SK-N-SH (cell line): ENCODE data around the gene UCHL1. TPM values are rescaled to one million over a fixed set of nuclear protein-coding genes. Genes with fewer than 3 reads are reported as not detected.

Source experiments
- CTCF ChIA-PET: fragments of 300-600, 350-600 bp; formaldehyde crosslinking; extraction: SDS; loops from one replicate; lab custom pipeline; 2021; lab: Yijun Ruan, JAX
- POLR2A ChIA-PET: fragments of 350-600 bp; sonication (Branson Sonifier 250); formaldehyde crosslinking; extraction: SDS; loops from one replicate; lab custom pipeline; 2020; ENCODE audit warnings: antibody characterized with exemption, inconsistent platforms; lab: Yijun Ruan, JAX
- DNase-seq: peaks from one replicate; pipeline ENCODE4 v3.0.0; 2012
- H2AFZ ChIP-seq: fragments of 200-600 bp; sonication (generic); 2 replicates; pipeline ENCODE4 v1.8.1; 2016; ENCODE audit warnings: antibody characterized with exemption, mild to moderate bottlenecking, low read depth
- H3F3A ChIP-seq: fragments of 200-600 bp; sonication (generic); replicated peaks from 2 replicates; pipeline ENCODE3; 2016; ENCODE audit warnings: antibody characterized with exemption, mild to moderate bottlenecking; ENCODE audit not compliant: insufficient read depth
- H3K27ac ChIP-seq, 2 experiments: fragments of 200-500 bp in 1 of 2; fragments of 200-600 bp in 1 of 2; sonication (Bioruptor generic) in 1 of 2; sonication (generic), shearing (Covaris generic) in 1 of 2; 2 replicates each; pipeline versions ENCODE4 v1.5.1 to v1.6.1; 2014 to 2016; ENCODE audit warnings: low read depth in 2 of 2, inconsistent platforms in 1 of 2, low read length in 1 of 2, mild to moderate bottlenecking in 1 of 2, mixed read lengths in 1 of 2
- H3K27me3 ChIP-seq: fragments of 200-600 bp; sonication (generic), shearing (Covaris generic); 2 replicates; pipeline ENCODE4 v1.6.1; 2016; ENCODE audit warnings: mixed run types; ENCODE audit not compliant: insufficient read depth
- H3K36me3 ChIP-seq, 2 experiments: fragments of 200-500 bp in 1 of 2; fragments of 200-600 bp in 1 of 2; sonication (Bioruptor generic) in 1 of 2; sonication (generic) in 1 of 2; replicated peaks in 1 of 2; 2 replicates each; pipeline versions ENCODE3 to v1.5.1; 2014 to 2016; ENCODE audit warnings: low read length in 1 of 2, mild to moderate bottlenecking in 1 of 2; ENCODE audit not compliant: insufficient read depth in 2 of 2, control insufficient read depth in 1 of 2
- H3K4me1 ChIP-seq, 2 experiments: fragments of 200-500 bp in 1 of 2; fragments of 200-600 bp in 1 of 2; sonication (Bioruptor generic) in 1 of 2; sonication (generic), shearing (Covaris generic) in 1 of 2; 2 replicates each; pipeline versions ENCODE4 v1.5.1 to v1.6.1; 2014 to 2016; ENCODE audit warnings: low read depth in 1 of 2, low read length in 1 of 2, mixed run types in 1 of 2; ENCODE audit not compliant: insufficient read depth in 2 of 2, control insufficient read depth in 1 of 2
- H3K4me2 ChIP-seq: fragments of 200-600 bp; sonication (generic), shearing (Covaris generic); 2 replicates; pipeline ENCODE4 v1.6.1; 2017; ENCODE audit warnings: mixed run types
- H3K4me3 ChIP-seq, 2 experiments: fragments of 200-500 bp in 1 of 2; fragments of 200-600 bp in 1 of 2; sonication (Bioruptor generic) in 1 of 2; sonication (generic), shearing (Covaris generic) in 1 of 2; 2 replicates each; pipeline versions ENCODE4 v1.5.1 to v1.8.1; 2014 to 2016; ENCODE audit warnings: low read depth in 2 of 2, inconsistent platforms in 1 of 2, low read length in 1 of 2, mild to moderate bottlenecking in 1 of 2, mixed read lengths in 1 of 2, moderate library complexity in 1 of 2
- H3K79me2 ChIP-seq: fragments of 200-600 bp; sonication (generic); 2 replicates; pipeline ENCODE4 v1.8.1; 2017; ENCODE audit warnings: mild to moderate bottlenecking; ENCODE audit not compliant: insufficient read depth
- H3K9ac ChIP-seq: fragments of 200-600 bp; sonication (generic); 2 replicates; pipeline ENCODE4 v1.6.1; 2017; ENCODE audit warnings: mixed run types
- H3K9me2 ChIP-seq: fragments of 200-600 bp; sonication (generic); 2 replicates; pipeline ENCODE4 v1.6.1; 2017; ENCODE audit warnings: mixed run types
- H3K9me3 ChIP-seq: fragments of 200-600 bp; sonication (generic); 2 replicates; pipeline ENCODE4 v1.6.1; 2017; ENCODE audit warnings: mixed run types, mild to moderate bottlenecking, moderate library complexity
- H4K20me1 ChIP-seq: fragments of 200-600 bp; sonication (generic); 2 replicates; pipeline ENCODE4 v1.6.1; 2017; ENCODE audit warnings: mild to moderate bottlenecking, mixed run types; ENCODE audit not compliant: insufficient read depth
- CHD2 ChIP-seq: fragments of 150-350 bp; IDR thresholded peaks from 2 replicates; pipeline ENCODE4 v1.6.1; 2018; ENCODE audit warnings: low read length; ENCODE audit not compliant: partially characterized antibody
- CTCF ChIP-seq: fragments of 200-600 bp; sonication (generic); IDR thresholded peaks from 2 replicates; pipeline ENCODE4 v1.6.1; 2017; ENCODE audit warnings: antibody characterized with exemption, mild to moderate bottlenecking, moderate library complexity
- GABPA ChIP-seq: IDR thresholded peaks from 2 replicates; pipeline ENCODE4 v1.4.0; 2012; ENCODE audit warnings: low read depth, mild to moderate bottlenecking
- GATA2 ChIP-seq: sonication (generic); formaldehyde crosslinking; IDR thresholded peaks from 2 replicates; pipeline ENCODE4 v1.5.0; 2020; ENCODE audit warnings: mild to moderate bottlenecking, missing genetic modification reagents
- MXI1 ChIP-seq: IDR thresholded peaks from 2 replicates; pipeline ENCODE4 v1.6.1; 2012; ENCODE audit warnings: mild to moderate bottlenecking, low read depth, low read length, improper control_type of control experiment
- NRF1 ChIP-seq: IDR thresholded peaks from 2 replicates; pipeline ENCODE4 v1.6.1; 2012; ENCODE audit warnings: low read depth, mild to moderate bottlenecking, low read length
- POLR2AphosphoS5 ChIP-seq: IDR thresholded peaks from 2 replicates; pipeline ENCODE4 v1.6.1; 2012; ENCODE audit warnings: low read depth, low read length
- RAD21 ChIP-seq: IDR thresholded peaks from 2 replicates; pipeline ENCODE4 v1.6.1; 2012; ENCODE audit warnings: mild to moderate bottlenecking, low read length
- RCOR1 ChIP-seq: fragments of 150-350 bp; IDR thresholded peaks from 2 replicates; pipeline ENCODE4 v1.6.1; 2017; ENCODE audit warnings: antibody characterized with exemption, low read length
- SIN3A ChIP-seq: IDR thresholded peaks from 2 replicates; pipeline ENCODE4 v1.6.1; 2012; ENCODE audit warnings: low read depth, mild to moderate bottlenecking, low read length, moderate library complexity, borderline replicate concordance
- SMC3 ChIP-seq: IDR thresholded peaks from 2 replicates; pipeline ENCODE4 v1.6.1; 2012; ENCODE audit warnings: low read depth, low read length, improper control_type of control experiment
- TCF12 ChIP-seq: IDR thresholded peaks from 2 replicates; pipeline ENCODE4 v1.4.0; 2012
- YY1 ChIP-seq: IDR thresholded peaks from 2 replicates; pipeline ENCODE4 v1.4.0; 2012; ENCODE audit warnings: low read depth, mild to moderate bottlenecking
- ZBTB33 ChIP-seq: IDR thresholded peaks from 2 replicates; pipeline ENCODE4 v1.4.0; 2012; ENCODE audit warnings: low read depth, borderline replicate concordance
- WGBS: methylation state at CpG from one replicate; pipeline ENCODE4 v1.1.6; 2017; ENCODE audit warnings: low lambda C conversion rate; 5-methylcytosine and 5-hydroxymethylcytosine counted together
- polyA plus RNA-seq, 3 experiments: library from polyadenylated mRNA; depleted of rRNA; stranded (reverse); fragments of >200 nt; gene quantifications; 2 replicates each; pipeline ENCODE4 v1.2.3, GENCODE V29; 2012
- TF ChIP-seq, protein P1 (sequence below): IDR thresholded peaks from 2 replicates; pipeline ENCODE4 v1.4.0; 2012; ENCODE audit warnings: low read depth, borderline replicate concordance
- TF ChIP-seq, protein P2 (sequence below): fragments of 150-350 bp; IDR thresholded peaks from 2 replicates; pipeline ENCODE4 v1.6.1; 2016; ENCODE audit warnings: mild to moderate bottlenecking, low read depth, low read length

Gene UCHL1
- polyA plus RNA-seq, 1 of the 3 experiments (the other 2 are of a cell fraction): 1,518 TPM

- no peaks in the 10 kb centered on the region for H3K9me3 ChIP-seq
- H4K20me1 ChIP-seq: no peaks in the 10 kb centered on the region
- H3K9ac ChIP-seq: no peak overlapping the region
- no peaks in the 10 kb centered on the region for H3K27me3 ChIP-seq
- no peaks in the 10 kb centered on the region for H3K79me2 ChIP-seq
- POLR2A ChIA-PET: interaction anchor here (0.6 to 2.0 kb wide), 2 partner anchors 80 to 381 kb away, joined by 3 to 4 read pairs; no protein-coding TSS in a partner anchor
- H3K36me3 ChIP-seq: no peaks in the 10 kb centered on the region
- no peak overlapping the region for H3K27ac ChIP-seq
- TF ChIP-seq SMC3: peak; percentile 92
- TF ChIP-seq ZBTB33: no peak
- TF ChIP-seq NRF1: no peak
- no peak for TF ChIP-seq POLR2AphosphoS5
- no peak for TF ChIP-seq GABPA
- peak; percentile 51 for TF ChIP-seq GATA2 (CRISPR knock-in tag)
- TF ChIP-seq YY1: no peak
- no peak for TF ChIP-seq TCF12
- TF ChIP-seq CTCF: peak; percentile 90
- no peak for TF ChIP-seq SIN3A
- TF ChIP-seq, protein P1, sequence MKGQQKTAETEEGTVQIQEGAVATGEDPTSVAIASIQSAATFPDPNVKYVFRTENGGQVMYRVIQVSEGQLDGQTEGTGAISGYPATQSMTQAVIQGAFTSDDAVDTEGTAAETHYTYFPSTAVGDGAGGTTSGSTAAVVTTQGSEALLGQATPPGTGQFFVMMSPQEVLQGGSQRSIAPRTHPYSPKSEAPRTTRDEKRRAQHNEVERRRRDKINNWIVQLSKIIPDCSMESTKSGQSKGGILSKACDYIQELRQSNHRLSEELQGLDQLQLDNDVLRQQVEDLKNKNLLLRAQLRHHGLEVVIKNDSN: no peak
- TF ChIP-seq RAD21: peak; percentile 100
- TF ChIP-seq, protein P2, sequence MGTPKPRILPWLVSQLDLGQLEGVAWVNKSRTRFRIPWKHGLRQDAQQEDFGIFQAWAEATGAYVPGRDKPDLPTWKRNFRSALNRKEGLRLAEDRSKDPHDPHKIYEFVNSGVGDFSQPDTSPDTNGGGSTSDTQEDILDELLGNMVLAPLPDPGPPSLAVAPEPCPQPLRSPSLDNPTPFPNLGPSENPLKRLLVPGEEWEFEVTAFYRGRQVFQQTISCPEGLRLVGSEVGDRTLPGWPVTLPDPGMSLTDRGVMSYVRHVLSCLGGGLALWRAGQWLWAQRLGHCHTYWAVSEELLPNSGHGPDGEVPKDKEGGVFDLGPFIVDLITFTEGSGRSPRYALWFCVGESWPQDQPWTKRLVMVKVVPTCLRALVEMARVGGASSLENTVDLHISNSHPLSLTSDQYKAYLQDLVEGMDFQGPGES: no peak
- no peak for TF ChIP-seq MXI1
- peak; percentile 52 for TF ChIP-seq CHD2
- peak; percentile 48; the same call in 1 of the 2 replicates for TF ChIP-seq RCOR1
- CTCF ChIA-PET: interaction anchor here (0.6 to 6.9 kb wide), 39 partner anchors 9 to 696 kb away, joined by 3 to 92 read pairs (median 4); no protein-coding TSS in a partner anchor
- DNase-seq: peak; percentile 84
- no peak overlapping the region for H3K4me3 ChIP-seq
- 10% methylated on average over 7 of the region's 7 CpGs for WGBS
- H3F3A ChIP-seq: no peaks in the 10 kb centered on the region
- no peak overlapping the region for H3K4me2 ChIP-seq
- H3K4me1 ChIP-seq: no peaks in the 10 kb centered on the region; a peak in 1 of 4 replicates
- H3K9me2 ChIP-seq: no peaks in the 10 kb centered on the region
- H2AFZ ChIP-seq: no peak overlapping the region
Observed at GRCh38 chr4:41281038-41281634, 24.4 kb downstream of the UCHL1 start.
